ENCODE results near the gene ATP8A1.

Gene ATP8A1

DNA sequence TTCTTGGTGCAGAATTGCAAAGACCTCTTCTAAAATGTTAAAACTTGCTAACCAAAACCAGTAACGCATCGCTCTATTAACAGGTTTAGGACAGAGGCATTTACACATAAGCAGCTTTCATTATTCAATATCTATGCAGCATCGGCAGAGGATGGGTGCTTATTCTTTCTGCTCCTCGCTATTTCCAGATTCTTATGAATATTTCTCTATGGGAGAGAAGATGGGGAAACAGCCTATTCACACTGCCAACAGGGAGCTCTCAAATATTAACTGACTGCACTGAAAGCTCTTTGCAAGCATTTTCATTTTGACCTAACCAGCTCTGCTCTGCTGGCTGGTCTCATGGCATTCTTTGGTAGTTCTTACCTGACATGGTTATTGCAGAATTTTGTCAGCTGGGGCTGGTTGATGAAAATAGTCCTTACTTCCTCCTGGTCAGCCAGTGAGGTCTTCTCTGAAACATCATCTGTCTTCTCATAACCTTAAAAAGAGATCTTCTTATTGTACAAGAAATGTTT, 30.2 kb downstream of the ATP8A1 start:
- no peak for DNase-seq (ENCODE audit: low read depth in 2 of 2)

GRCh38 chr4:42625329-42625728, 31.6 kb downstream of the ATP8A1 start:
- no peak for DNase-seq (ENCODE audit: low read depth in 2 of 2)

GRCh38 chr4:42624551-42624950, 32.4 kb downstream of the ATP8A1 start:
- DNase-seq (ENCODE audit: low read depth in 2 of 2): no peak

DNA sequence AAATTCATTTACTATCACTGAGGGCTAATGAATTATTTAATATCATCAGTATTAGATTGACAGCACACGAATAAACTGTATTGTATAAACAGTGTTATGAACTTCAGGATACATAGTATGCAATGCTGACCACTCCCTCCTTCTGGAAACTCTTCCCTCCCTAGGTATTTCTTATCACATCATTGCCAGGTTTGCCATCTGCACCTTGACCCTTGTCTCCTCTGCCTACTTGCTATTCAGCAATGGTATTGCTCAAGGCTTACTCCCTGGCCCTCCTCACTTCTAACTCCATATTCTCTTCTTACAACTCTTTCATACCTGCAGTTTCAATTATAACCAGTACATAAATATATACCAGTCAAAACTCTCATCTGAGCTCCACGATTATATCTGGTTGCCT, 38.9 kb downstream of the ATP8A1 start:
- DNase-seq (ENCODE audit: low read depth in 2 of 2): no peak

DNA sequence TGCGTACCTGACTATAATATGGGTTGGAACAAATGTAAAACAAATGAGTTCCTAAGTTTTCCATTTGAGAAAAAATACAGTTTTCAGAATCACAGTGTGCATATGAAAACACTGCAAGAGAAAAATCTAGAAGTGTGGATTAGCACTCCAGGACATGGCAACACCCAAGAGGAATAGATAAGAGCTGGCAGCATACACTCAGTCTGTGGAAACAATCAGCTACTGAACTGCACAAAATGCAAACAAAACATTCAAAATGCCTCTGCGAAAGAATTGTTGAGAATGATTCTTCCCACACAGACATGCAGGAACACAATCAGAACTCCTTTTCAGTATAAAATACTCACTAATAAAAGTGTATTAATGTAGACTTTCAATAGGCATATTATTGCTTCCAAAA, 39.9 kb downstream of the ATP8A1 start:
- no peak for DNase-seq (ENCODE audit: low read depth in 2 of 2)

DNA sequence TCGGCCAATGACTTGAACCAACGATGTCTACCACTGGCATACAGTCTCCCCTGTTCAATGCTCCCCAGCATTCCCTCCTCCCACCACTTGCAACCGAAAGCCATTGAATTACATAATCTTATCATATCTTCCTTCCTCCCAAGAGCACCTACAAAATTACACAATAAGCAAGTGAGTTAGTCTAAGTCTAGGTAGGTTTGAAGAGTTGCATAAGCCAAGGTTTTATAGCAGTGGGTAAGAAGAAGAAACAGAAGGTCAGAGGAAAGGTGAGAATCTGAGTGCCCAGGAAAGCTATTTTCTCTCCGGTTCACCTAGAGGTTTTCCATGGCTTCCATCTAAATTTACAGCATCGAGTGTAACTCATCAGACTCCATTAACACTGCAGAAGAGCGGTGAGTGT, 40.3 kb downstream of the ATP8A1 start:
- no peak for DNase-seq (ENCODE audit: low read depth in 2 of 2)

- no peak for DNase-seq (ENCODE audit: low read depth in 2 of 2)
Measured at GRCh38 chr4:42615131-42615763, 41.7 kb downstream of the ATP8A1 start.

GRCh38 chr4:42612898-42613297, 44.0 kb downstream of the ATP8A1 start:
- DNase-seq (ENCODE audit: low read depth in 2 of 2): no peak

- no peak for DNase-seq (ENCODE audit: low read depth in 2 of 2)
Measured at GRCh38 chr4:42610941-42611340, 46.0 kb downstream of the ATP8A1 start.

DNA sequence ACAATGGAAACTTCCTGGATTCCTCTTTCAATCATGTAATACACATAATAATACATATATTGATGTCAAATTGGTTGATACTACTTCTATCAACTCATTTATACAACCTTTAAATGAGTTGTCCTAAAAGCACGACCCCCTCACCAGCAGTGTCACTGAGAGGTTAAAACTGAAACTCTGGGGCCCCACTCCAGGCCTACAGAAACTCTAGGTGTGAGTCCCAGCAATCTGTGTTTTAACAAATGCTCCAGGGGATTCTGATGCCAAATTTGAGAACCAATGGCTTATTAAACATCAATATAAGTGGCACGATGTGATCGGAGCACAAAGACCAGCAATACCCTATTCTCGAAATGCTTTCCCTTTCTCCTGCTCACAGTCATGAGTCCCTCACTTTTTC, 47.9 kb downstream of the ATP8A1 start:
- DNase-seq (ENCODE audit: low read depth in 2 of 2): no peak

- DNase-seq (ENCODE audit: low read depth in 2 of 2): no peak
Measured at GRCh38 chr4:42608551-42608950, 48.4 kb downstream of the ATP8A1 start.

- no peak for DNase-seq (ENCODE audit: low read depth in 2 of 2)
Measured at GRCh38 chr4:42607011-42607726, 49.7 kb downstream of the ATP8A1 start.

GRCh38 chr4:42605264-42605663, 51.6 kb downstream of the ATP8A1 start:
- no peak for DNase-seq (ENCODE audit: low read depth in 2 of 2)

- no peak for DNase-seq (ENCODE audit: low read depth in 2 of 2)
Measured at GRCh38 chr4:42603862-42604261, 53.0 kb downstream of the ATP8A1 start.

- DNase-seq (ENCODE audit: low read depth in 2 of 2): no peak
Measured at GRCh38 chr4:42600578-42600977, 56.3 kb downstream of the ATP8A1 start.

GRCh38 chr4:42596918-42597317, 60.0 kb downstream of the ATP8A1 start:
- DNase-seq (ENCODE audit: low read depth in 2 of 2): peak in 1 of 2 experiments; percentile 1

DNA sequence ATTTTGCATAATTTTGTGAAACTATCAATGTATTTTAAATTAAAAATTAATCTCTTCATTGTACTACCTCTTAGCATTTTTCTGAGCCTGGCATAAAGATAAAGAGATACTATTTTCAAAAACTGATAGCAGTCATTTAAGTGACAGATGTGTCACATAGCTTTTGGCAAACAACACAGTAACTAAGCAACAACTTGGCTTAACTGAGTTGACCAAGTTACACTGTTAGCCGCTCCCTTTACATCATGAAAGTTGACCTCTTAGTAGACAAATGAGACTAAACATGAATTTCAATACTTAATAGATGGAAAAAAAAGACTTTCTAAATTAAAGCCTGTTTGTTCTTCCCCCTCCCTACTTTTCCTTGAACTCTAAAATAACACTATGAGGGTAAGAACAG, 62.0 kb downstream of the ATP8A1 start:
- no peak for DNase-seq (ENCODE audit: low read depth in 2 of 2)

DNA sequence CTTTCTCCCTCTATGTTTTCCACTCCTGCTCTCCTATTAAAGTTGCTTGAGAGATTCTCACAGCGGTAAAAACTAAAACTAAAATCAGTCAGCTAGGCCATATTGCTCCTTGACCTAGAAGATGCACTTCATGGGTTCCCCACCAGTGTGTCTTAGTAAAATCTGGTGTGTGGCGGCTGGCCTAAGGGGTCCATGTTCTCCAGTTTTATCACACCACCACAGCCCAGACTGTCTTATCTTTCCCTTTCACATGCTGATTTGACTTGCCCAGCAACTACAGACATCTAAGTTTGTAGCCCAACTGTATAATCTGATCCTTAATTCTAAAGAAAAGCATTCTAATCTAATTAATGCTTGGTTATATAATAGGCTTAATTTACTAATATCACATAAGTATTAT, 68.0 kb downstream of the ATP8A1 start:
- no peak for DNase-seq (ENCODE audit: low read depth in 2 of 2)

DNA sequence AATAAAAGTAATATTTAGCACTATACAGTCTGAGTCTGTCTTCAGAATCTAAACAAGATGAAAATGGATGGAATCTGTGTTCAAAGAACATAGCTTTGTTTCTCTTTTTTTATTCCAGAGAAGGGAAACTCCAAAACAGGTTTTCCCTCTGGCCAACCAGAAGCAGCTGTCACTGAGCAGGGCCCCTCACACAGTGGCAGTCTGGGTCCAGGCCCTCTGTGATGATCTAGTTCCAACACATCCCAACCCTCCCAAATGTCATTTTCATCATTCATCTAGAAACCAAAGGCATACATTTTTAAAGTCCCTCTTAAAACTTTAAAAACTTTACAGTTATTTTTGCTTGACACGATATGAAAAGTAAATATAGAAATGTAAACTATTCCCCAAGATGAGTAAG, 70.1 kb downstream of the ATP8A1 start:
- no peak for DNase-seq (ENCODE audit: low read depth in 2 of 2)

DNA sequence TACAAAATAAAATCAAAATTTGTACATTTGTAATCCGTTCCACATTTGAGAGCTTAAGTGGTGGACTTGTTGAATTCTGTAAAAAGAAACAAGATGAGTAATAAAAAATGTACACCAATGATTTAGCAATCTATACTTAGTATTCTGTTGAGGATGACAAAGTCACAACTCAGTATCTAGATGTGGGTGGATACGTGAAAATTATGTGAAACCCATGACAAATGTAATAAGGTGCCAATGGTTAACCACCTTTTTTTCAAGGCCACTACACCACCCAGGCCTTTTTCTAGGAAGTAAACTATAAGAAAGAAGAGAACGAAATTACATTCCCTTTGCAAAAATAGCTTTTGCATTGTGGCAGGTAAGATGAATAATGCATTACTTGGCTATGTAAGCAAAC, 77.0 kb downstream of the ATP8A1 start:
- DNase-seq (ENCODE audit: low read depth in 2 of 2): no peak

GRCh38 chr4:42578187-42578586, 78.7 kb downstream of the ATP8A1 start:
- DNase-seq (ENCODE audit: low read depth in 2 of 2): no peak

DNA sequence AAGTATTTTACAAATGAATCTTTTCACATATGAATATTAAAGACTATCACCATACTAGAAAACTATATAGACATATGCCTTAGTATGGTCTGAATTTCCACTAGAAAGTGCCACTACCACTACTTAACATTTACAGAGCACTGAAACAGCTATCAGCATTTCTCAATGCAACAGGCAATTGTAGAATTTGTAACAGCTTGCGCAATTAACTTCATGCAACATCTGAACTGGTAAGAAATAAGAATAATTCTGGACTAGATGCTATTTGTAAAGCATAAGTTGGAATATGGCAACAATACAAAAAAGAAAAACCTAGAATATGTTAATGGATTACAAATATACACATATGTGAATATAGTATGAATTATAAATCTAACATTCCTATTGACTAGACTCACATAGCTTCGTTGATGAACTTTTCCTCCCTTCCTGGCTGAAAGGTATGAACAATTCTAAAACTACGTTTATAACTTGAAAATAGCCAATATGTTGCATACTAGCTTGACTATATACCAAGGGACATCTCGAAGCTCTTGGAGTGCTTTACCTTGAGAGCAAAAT, 82.0 kb downstream of the ATP8A1 start:
- DNase-seq (ENCODE audit: low read depth in 2 of 2): no peak

- no peak for DNase-seq (ENCODE audit: low read depth in 2 of 2)
Measured at GRCh38 chr4:42573249-42573648, 83.7 kb downstream of the ATP8A1 start.
